HepG2 (cell line): ENCODE data around the gene OSBPL5. TPM values are rescaled to one million over a fixed set of nuclear protein-coding genes. Genes with fewer than 3 reads are reported as not detected.

Source experiments
- BRD4 ChIP-seq: sonication (generic); formaldehyde crosslinking; IDR thresholded peaks from 2 replicates; pipeline ENCODE4 v1.4.0; 2020; ENCODE audit warnings: missing genetic modification reagents
- HIC2 ChIP-seq: sonication (generic); formaldehyde crosslinking; IDR thresholded peaks from 2 replicates; pipeline ENCODE4 v1.9.0; 2022; ENCODE audit warnings: low read depth, missing genetic modification reagents
- JUND ChIP-seq: sonication (generic); formaldehyde crosslinking; IDR thresholded peaks from 2 replicates; pipeline ENCODE4 v1.8.0; 2022; ENCODE audit warnings: mild to moderate bottlenecking, missing genetic modification reagents
- MZF1 ChIP-seq: sonication (generic); formaldehyde crosslinking; IDR thresholded peaks from 2 replicates; pipeline ENCODE4 v1.8.1; 2023; ENCODE audit warnings: mild to moderate bottlenecking, missing genetic modification reagents, borderline replicate concordance
- NPAS2 ChIP-seq: sonication (generic); formaldehyde crosslinking; IDR thresholded peaks from 2 replicates; pipeline ENCODE4 v1.8.0; 2022; ENCODE audit warnings: mild to moderate bottlenecking, missing genetic modification reagents, borderline replicate concordance
- RBM39 ChIP-seq: fragments of 200-400 bp; formaldehyde crosslinking; IDR thresholded peaks from one replicate; pipeline ENCODE4 v1.6.1; 2018; ENCODE audit warnings: antibody characterized with exemption, mild to moderate bottlenecking, low read depth, low read length; ENCODE audit not compliant: poor library complexity, severe bottlenecking
- ZBTB21 ChIP-seq: sonication (generic); formaldehyde crosslinking; IDR thresholded peaks from 2 replicates; pipeline ENCODE4 v1.4.0; 2020; ENCODE audit warnings: missing genetic modification reagents
- ZNF281 ChIP-seq: sonication (generic); formaldehyde crosslinking; IDR thresholded peaks from 2 replicates; pipeline ENCODE4 v1.4.0; 2020; ENCODE audit warnings: missing genetic modification reagents, borderline replicate concordance
- ZNF34 ChIP-seq: sonication (generic); formaldehyde crosslinking; IDR thresholded peaks from 2 replicates; pipeline ENCODE4 v1.4.0; 2020; ENCODE audit warnings: mild to moderate bottlenecking, missing genetic modification reagents, borderline replicate concordance
- ZNF572 ChIP-seq: sonication (generic); formaldehyde crosslinking; IDR thresholded peaks from 2 replicates; pipeline ENCODE4 v1.5.1; 2020; ENCODE audit warnings: mild to moderate bottlenecking, missing genetic modification reagents
- ZNF646 ChIP-seq: sonication (generic); formaldehyde crosslinking; IDR thresholded peaks from 2 replicates; pipeline ENCODE4 v1.9.0; 2021; ENCODE audit warnings: mild to moderate bottlenecking, missing genetic modification reagents
- ZNF724P ChIP-seq: sonication (generic); formaldehyde crosslinking; IDR thresholded peaks from 2 replicates; pipeline ENCODE4 v1.8.0; 2022; ENCODE audit warnings: missing genetic modification reagents, borderline replicate concordance
- polyA plus RNA-seq, 8 experiments: library from polyadenylated mRNA; depleted of rRNA in 3 of 8; stranded (reverse) in 7 of 8; unstranded in 1 of 8; fragments of >200 nt; fragmentation: Illumina TruSeq in 4 of 8; extraction: Trizol in 4 of 8; gene quantifications; 2 replicates each; pipeline versions ENCODE4 v1.2.1 to v1.2.3, GENCODE V29; 2011 to 2016; ENCODE audit warnings: low read depth in 4 of 8, missing spikeins in 1 of 8, mixed read lengths in 1 of 8; ENCODE audit not compliant: insufficient read depth in 1 of 8
- total RNA-seq, 5 experiments: library from RNA; depleted of rRNA; stranded (reverse); fragments of >200 nt; fragmentation: Illumina TruSeq; extraction: Trizol; gene quantifications; 2 replicates each; pipeline ENCODE4 v1.2.3, GENCODE V29; 2016; ENCODE audit warnings: low read depth in 1 of 5

The OSBPL5 gene
- total and polyA plus RNA-seq, 2 of the 13 experiments (the other 11 are each of a cell fraction or from before 2014, with no cell fraction given), result not detected

- TF ChIP-seq HIC2 (CRISPR knock-in tag), result no peak
- no peak for TF ChIP-seq ZNF724P
- TF ChIP-seq BRD4 (CRISPR knock-in tag), result no peak
- TF ChIP-seq ZNF34 (CRISPR knock-in tag), result no peak
- TF ChIP-seq ZBTB21 (CRISPR knock-in tag), result no peak
- no peak for TF ChIP-seq ZNF572 (CRISPR knock-in tag)
- TF ChIP-seq ZNF646 (CRISPR knock-in tag), result no peak
- no peak for TF ChIP-seq NPAS2
- TF ChIP-seq RBM39, result no peak
- no peak for TF ChIP-seq ZNF281 (CRISPR knock-in tag)
- no peak for TF ChIP-seq JUND
- no peak for TF ChIP-seq MZF1 (CRISPR knock-in tag)
Observed at GRCh38 chr11:3111466-3111865, 53.6 kb downstream of the OSBPL5 start (continued).
